Pancreas (tissue), 10 donors: ENCODE results near the gene ARPP19. TPM values are rescaled to one million over a fixed set of nuclear protein-coding genes. Genes with fewer than 3 reads are reported as not detected.

ENCODE experiments used
- ATAC-seq, 4 donors: fragments of 200-7000 bp; cut with Tn5 transposase; one replicate each; pipeline versions ENCODE4 v1.8.0 to v1.9.1; 2020; ENCODE audit warnings: mild to moderate bottlenecking in 4 of 4, moderate library complexity in 4 of 4
- DNase-seq, 6 donors: peaks; one replicate each; pipeline ENCODE4 v3.0.0-alpha.2; 2020
- FAIRE-seq: peaks from 2 replicates; lab custom pipeline; 2012; peaks lifted over from hg19 to GRCh38; lab: Jason Lieb, UNC
- H3K27ac ChIP-seq, 4 donors: fragments of 200-600 bp; sonication (generic); 1 replicate in 3 of 4; 2 replicates in 1 of 4; pipeline versions ENCODE4 v1.5.0 to v1.8.0; 2020
- H3K27me3 ChIP-seq, 4 donors: fragments of 200-600 bp; one replicate each; pipeline ENCODE4 v1.8.0; 2021
- H3K36me3 ChIP-seq, 3 donors: fragments of 200-600 bp; sonication (generic) in 1 of 3; one replicate each; pipeline versions ENCODE4 v1.5.0 to v1.8.0; 2020 to 2021
- H3K4me1 ChIP-seq, 3 donors: fragments of 200-600 bp; one replicate each; pipeline ENCODE4 v1.8.0; 2021
- H3K4me3 ChIP-seq, 4 donors: fragments of 200-600 bp; sonication (generic) in 2 of 4; one replicate each; pipeline versions ENCODE4 v1.5.0 to v1.8.0; 2020 to 2021
- H3K9me3 ChIP-seq, 4 donors: fragments of 200-600 bp; one replicate each; pipeline ENCODE4 v1.8.0; 2021
- CTCF ChIP-seq, 4 donors: fragments of 200-600 bp; sonication (generic) in 3 of 4; IDR thresholded peaks; one replicate each; pipeline versions ENCODE4 v1.5.0 to v1.8.0; 2021; ENCODE audit warnings: antibody characterized with exemption in 4 of 4
- WGBS, 2 donors: extraction: QIAGEN DNeasy Blood & Tissue Kit; methylation state at CpG; one replicate each; pipeline ENCODE4 v1.1.7; 2013; 5-methylcytosine and 5-hydroxymethylcytosine counted together
- intact Hi-C, 3 donors: fragments of 100-400 bp; cut with DNase I; formaldehyde crosslinking; loops; one replicate each; pipeline versions ENCODE4 v1.11.1 to v1.14.2; 2022
- polyA plus RNA-seq, 2 donors: library from polyadenylated mRNA; stranded (reverse); fragments of 200-250 nt; gene quantifications; one replicate each; pipeline ENCODE4 v1.2.3, GENCODE V29; 2013
- total RNA-seq, 6 donors: library from RNA; stranded (reverse); fragmentation: NEBNext Ultra II Directional in 4 of 6; extraction: Animal tissue kit (Norgen Biotek cat#: 25700) in 4 of 6; gene quantifications; one replicate each; pipeline versions ENCODE4 v1.2.1 to v1.2.4, GENCODE V29; 2021 to 2023
- donor health status: healthy with polysubstance abuse.
- donor health status: DM: no; HTN: no; CAD: no; lungs with moderate emphysema.
- donor health status: DM: no; HTN: no; CAD: no.
- donor health status: control.
- donor health status: control.
- donor health status: Bipolar disorder and iron deficiency.
- donor health status: DM: yes; HTN: yes; CAD: no.
- donor health status: DM: no; HTN: no; CAD: no.
- donor health status: DM: no; HTN: no; CAD: no.
- donor health status: DM: yes; HTN: yes; CAD: no.

The ARPP19 gene
- total and polyA plus RNA-seq, 8 donors: 11.4 to 73.3 (median 37.2) TPM

GRCh38 chr15:52523647-52524046 lies 45.2 kb downstream of the ARPP19 start:
- DNase-seq: no peak
- Histone ChIP-seq H3K27ac (no peak overlapping the region), H3K9me3 (no peaks in the 10 kb centered on the region), H3K36me3 (no peaks in the 10 kb centered on the region), H3K4me1 (peaks cover 0 to 6% (median 6%) of the 10 kb centered on the region in 3 donors), H3K4me3 (no peak overlapping the region), H3K27me3 (no peaks in the 10 kb centered on the region)
- no peak for ATAC-seq
- FAIRE-seq: no peak
- WGBS, 2 donors: 73 to 81% methylated on average over 4 to 5 of the region's 5 CpGs
- no peak for TF ChIP-seq CTCF (IDR thresholded peaks at IDR 0.05)
- intact Hi-C loops: no loop called here

- FAIRE-seq (no peak), ATAC-seq (no peak), DNase-seq (no peak)
- H3K4me1 ChIP-seq: peaks cover 0 to 6% (median 6%) of the 10 kb centered on the region in 3 donors
- no peak for TF ChIP-seq CTCF (IDR thresholded peaks at IDR 0.05)
- no peaks in the 10 kb centered on the region for H3K27me3 ChIP-seq
- WGBS, 2 donors: 79 to 88% methylated on average over 3 of the region's 3 CpGs
- no peak overlapping the region for H3K4me3 ChIP-seq
- intact Hi-C loops: no loop called here
- no peak overlapping the region for H3K27ac ChIP-seq
- H3K36me3 ChIP-seq: no peaks in the 10 kb centered on the region
- H3K9me3 ChIP-seq: no peaks in the 10 kb centered on the region
Measured at GRCh38 chr15:52523192-52523591, 45.6 kb downstream of the ARPP19 start.

GRCh38 chr15:52521682-52522081 lies 47.1 kb downstream of the ARPP19 start:
- intact Hi-C loops: no loop called here
- FAIRE-seq (no peak), ATAC-seq (no peak), DNase-seq (no peak)
- Histone ChIP-seq H3K27ac (no peak overlapping the region), H3K4me1 (no peaks in the 10 kb centered on the region), H3K9me3 (no peaks in the 10 kb centered on the region), H3K36me3 (no peaks in the 10 kb centered on the region), H3K4me3 (no peak overlapping the region), H3K27me3 (no peaks in the 10 kb centered on the region)
- WGBS, 2 donors: 91 to 94% methylated on average over 3 of the region's 3 CpGs
- no peak for TF ChIP-seq CTCF (IDR thresholded peaks at IDR 0.05)

- no peak for ATAC-seq
- no peak for FAIRE-seq
- no peak overlapping the region for H3K4me3 ChIP-seq
- no peaks in the 10 kb centered on the region for H3K27me3 ChIP-seq
- no peaks in the 10 kb centered on the region for H3K36me3 ChIP-seq
- no peak overlapping the region for H3K27ac ChIP-seq
- no peak for TF ChIP-seq CTCF (IDR thresholded peaks at IDR 0.05)
- H3K4me1 ChIP-seq: no peaks in the 10 kb centered on the region
- intact Hi-C loops: no loop called here
- H3K9me3 ChIP-seq: no peaks in the 10 kb centered on the region
- DNase-seq: no peak
Measured at GRCh38 chr15:52520421-52520820, 48.4 kb downstream of the ARPP19 start.

GRCh38 chr15:52518487-52519371 lies 50.1 kb downstream of the ARPP19 start:
- Histone ChIP-seq H3K9me3 (no peaks in the 10 kb centered on the region), H3K36me3 (no peaks in the 10 kb centered on the region), H3K27ac (no peak overlapping the region), H3K27me3 (no peaks in the 10 kb centered on the region), H3K4me3 (no peak overlapping the region), H3K4me1 (no peaks in the 10 kb centered on the region)
- DNase-seq: no peak
- TF ChIP-seq CTCF (IDR thresholded peaks at IDR 0.05): no peak
- no peak for FAIRE-seq
- ATAC-seq: no peak
- intact Hi-C loops: no loop called here
- 70 to 78% methylated on average over 8 of the region's 8 CpGs for WGBS, 2 donors
